BLaER1 (cell line): ENCODE data around the gene CCNY.
A peak's percentile ranks its signal among the peaks of the same experiment; 100 is the strongest.

ENCODE experiments used
- H3K27ac ChIP-seq: shearing (Covaris generic); formaldehyde crosslinking; 2 replicates; pipeline ENCODE4 v1.8.1; 2022
- H3K27me3 ChIP-seq: shearing (Covaris generic); formaldehyde crosslinking; 2 replicates; pipeline ENCODE4 v1.8.1; 2022
- H3K36me3 ChIP-seq: shearing (Covaris generic); formaldehyde crosslinking; 2 replicates; pipeline ENCODE4 v1.8.1; 2022
- H3K4me1 ChIP-seq: shearing (Covaris generic); formaldehyde crosslinking; 2 replicates; pipeline ENCODE4 v1.8.1; 2022
- H3K4me2 ChIP-seq: shearing (Covaris generic); formaldehyde crosslinking; 2 replicates; pipeline ENCODE4 v1.8.1; 2022
- H3K4me3 ChIP-seq: shearing (Covaris generic); formaldehyde crosslinking; 2 replicates; pipeline ENCODE4 v1.8.1; 2022
- H3K9ac ChIP-seq: shearing (Covaris generic); formaldehyde crosslinking; 2 replicates; pipeline ENCODE4 v1.8.1; 2022
- H3K9me3 ChIP-seq: shearing (Covaris generic); formaldehyde crosslinking; 2 replicates; pipeline ENCODE4 v1.8.1; 2022
- H4K20me1 ChIP-seq: shearing (Covaris generic); formaldehyde crosslinking; 2 replicates; pipeline ENCODE4 v1.8.1; 2022
- Cebpa-rat ChIP-seq: shearing (Covaris generic); IDR thresholded peaks from 2 replicates; pipeline ENCODE4 v1.8.1; 2022

The CCNY gene

DNA sequence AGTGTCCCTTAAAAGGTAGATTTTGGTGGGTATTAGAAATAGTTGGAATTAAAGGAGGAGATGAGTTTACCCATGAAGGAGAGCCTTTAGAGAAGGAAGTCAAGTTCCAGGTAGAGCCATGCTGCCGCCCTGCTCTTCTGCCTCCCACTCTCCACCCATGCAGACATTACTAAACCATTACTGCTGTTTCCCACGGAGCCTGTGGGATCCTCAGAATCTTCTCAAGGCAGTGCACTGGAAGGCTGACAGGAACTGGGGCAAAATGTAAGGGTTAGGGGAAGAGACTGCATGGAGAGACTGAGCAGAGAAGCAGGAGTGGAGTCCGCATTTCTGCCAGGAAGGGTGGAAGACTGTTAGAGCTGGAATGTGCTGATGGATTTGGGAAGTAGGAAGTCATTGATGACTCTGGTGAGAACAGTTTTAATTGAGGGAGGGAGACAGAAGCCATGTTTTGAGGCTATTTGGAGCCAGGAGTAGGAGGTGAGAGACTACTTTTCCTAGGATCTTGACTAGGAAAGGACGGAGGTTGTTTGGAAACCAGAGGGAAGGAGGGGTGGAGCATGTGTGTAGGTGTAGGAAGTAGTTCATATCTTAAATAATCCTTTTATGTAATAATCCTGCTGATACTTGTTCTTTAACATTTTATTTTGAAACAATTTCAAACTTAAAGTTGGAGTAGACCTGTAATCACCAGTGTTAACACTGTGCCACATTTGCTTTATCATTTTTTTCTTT lies 109.0 kb downstream of the CCNY start:
- no peaks in the 10 kb centered on the region for H3K27me3 ChIP-seq
- H3K27ac ChIP-seq: peak overlapping the region; percentile 85
- H3K4me1 ChIP-seq: peaks cover 57% of the 10 kb centered on the region
- H3K4me2 ChIP-seq: peak overlapping the region; percentile 83
- peaks cover 6% of the 10 kb centered on the region for H4K20me1 ChIP-seq
- H3K36me3 ChIP-seq: peaks cover 32% of the 10 kb centered on the region
- peak overlapping the region; percentile 73 for H3K9ac ChIP-seq
- no peak for TF ChIP-seq Cebpa-rat
- H3K4me3 ChIP-seq: peak overlapping the region; percentile 49
- H3K9me3 ChIP-seq: peaks cover 52% of the 10 kb centered on the region

- Histone ChIP-seq H3K27me3 (no peaks in the 10 kb centered on the region), H3K36me3 (peaks cover 28% of the 10 kb centered on the region), H3K4me3 (0 out of 2 replicates have a peak overlapping the region, but pooled peaks have one; percentile 49), H3K9ac (peak overlapping the region; percentile 73), H3K4me1 (peaks cover 68% of the 10 kb centered on the region), H4K20me1 (peaks cover 17% of the 10 kb centered on the region), H3K9me3 (peaks cover 40% of the 10 kb centered on the region), H3K4me2 (peak overlapping the region; percentile 83), H3K27ac (peak overlapping the region; percentile 85)
- no peak for TF ChIP-seq Cebpa-rat
These were observed 110.1 kb downstream of the CCNY start for GRCh38 chr10:35446439-35446838.

DNA sequence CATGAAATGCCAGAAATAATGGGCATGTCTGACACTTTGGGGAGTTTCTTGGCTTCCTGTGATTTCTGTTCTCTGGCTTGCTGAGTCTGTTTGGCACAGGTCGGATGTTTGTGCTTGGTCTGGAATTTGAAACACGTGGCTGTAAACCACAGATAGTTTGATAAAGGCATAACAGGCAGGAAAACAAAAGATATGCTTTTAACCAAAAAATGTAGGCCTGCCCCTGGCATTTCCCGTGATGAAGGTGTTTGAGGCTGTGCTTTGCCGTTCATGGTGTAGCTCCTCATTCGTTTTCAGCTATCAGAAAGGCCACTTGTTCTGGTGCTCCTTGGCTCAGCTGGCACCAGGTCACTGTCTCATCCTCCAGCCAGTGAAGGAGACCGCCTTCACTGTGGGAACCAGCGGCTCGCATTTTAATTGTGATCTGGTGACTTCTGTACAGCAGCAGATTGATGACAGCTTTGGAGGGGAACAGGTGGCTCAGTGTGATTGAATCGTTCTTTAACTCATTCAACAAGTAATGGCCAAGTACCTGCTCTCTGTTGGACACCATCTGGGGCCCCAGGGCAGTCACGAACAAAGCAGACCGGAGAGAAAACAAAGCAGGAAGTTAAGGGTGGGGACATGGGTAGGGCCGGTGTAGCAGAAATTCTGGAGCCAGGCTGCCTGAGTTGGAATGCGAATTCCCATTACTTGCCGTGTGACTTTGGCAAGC lies 111.5 kb downstream of the CCNY start:
- H3K27ac ChIP-seq: peak overlapping the region; percentile 68
- peaks cover 72% of the 10 kb centered on the region for H3K4me1 ChIP-seq
- H3K9ac ChIP-seq: peak overlapping the region; percentile 50; the same call in 1 of the 2 replicates
- peaks cover 27% of the 10 kb centered on the region for H3K9me3 ChIP-seq
- TF ChIP-seq Cebpa-rat: no peak
- peaks cover 19% of the 10 kb centered on the region for H3K36me3 ChIP-seq
- H3K27me3 ChIP-seq: no peaks in the 10 kb centered on the region
- H4K20me1 ChIP-seq: peaks cover 27% of the 10 kb centered on the region
- H3K4me2 ChIP-seq: peak overlapping the region; percentile 83
- no peak overlapping the region for H3K4me3 ChIP-seq

GRCh38 chr10:35448687-35449662 lies 112.7 kb downstream of the CCNY start:
- TF ChIP-seq Cebpa-rat: no peak
- Histone ChIP-seq H3K9me3 (peaks cover 16% of the 10 kb centered on the region), H3K4me1 (peaks cover 72% of the 10 kb centered on the region), H3K27me3 (no peaks in the 10 kb centered on the region), H3K27ac (peak overlapping the region; percentile 68), H3K9ac (no peak overlapping the region), H4K20me1 (peaks cover 28% of the 10 kb centered on the region), H3K4me3 (no peak overlapping the region), H3K4me2 (peak overlapping the region; percentile 83), H3K36me3 (peaks cover 12% of the 10 kb centered on the region)

GRCh38 chr10:35449944-35450343 lies 113.6 kb downstream of the CCNY start:
- H3K4me1 ChIP-seq: peaks cover 78% of the 10 kb centered on the region
- H3K4me3 ChIP-seq: no peak overlapping the region
- H3K4me2 ChIP-seq: peak overlapping the region; percentile 83
- peaks cover 37% of the 10 kb centered on the region for H4K20me1 ChIP-seq
- peaks cover 12% of the 10 kb centered on the region for H3K36me3 ChIP-seq
- H3K27ac ChIP-seq: peak overlapping the region; percentile 68
- no peaks in the 10 kb centered on the region for H3K27me3 ChIP-seq
- peak overlapping the region; percentile 17; the same call in 1 of the 2 replicates for H3K9ac ChIP-seq
- H3K9me3 ChIP-seq: peaks cover 6% of the 10 kb centered on the region
- no peak for TF ChIP-seq Cebpa-rat

- H3K36me3 ChIP-seq: peaks cover 11% of the 10 kb centered on the region
- no peaks in the 10 kb centered on the region for H3K27me3 ChIP-seq
- no peak overlapping the region for H3K9ac ChIP-seq
- no peaks in the 10 kb centered on the region; the same call in 1 of the 2 replicates for H3K9me3 ChIP-seq
- 0 out of 2 replicates have a peak overlapping the region, but pooled peaks have one; percentile 68 for H3K27ac ChIP-seq
- H3K4me2 ChIP-seq: peak overlapping the region; percentile 83
- no peak overlapping the region for H3K4me3 ChIP-seq
- H3K4me1 ChIP-seq: peaks cover 77% of the 10 kb centered on the region
- no peak for TF ChIP-seq Cebpa-rat
- H4K20me1 ChIP-seq: peaks cover 51% of the 10 kb centered on the region
These were observed 115.1 kb downstream of the CCNY start for GRCh38 chr10:35451151-35452016.

- Histone ChIP-seq H3K4me2 (no peak overlapping the region), H3K9me3 (no peaks in the 10 kb centered on the region; the same call in 1 of the 2 replicates), H3K27me3 (no peaks in the 10 kb centered on the region), H3K36me3 (peaks cover 11% of the 10 kb centered on the region), H3K9ac (no peak overlapping the region), H3K4me1 (peaks cover 77% of the 10 kb centered on the region), H4K20me1 (peaks cover 59% of the 10 kb centered on the region), H3K27ac (no peak overlapping the region), H3K4me3 (no peak overlapping the region)
- no peak for TF ChIP-seq Cebpa-rat
These were observed 115.9 kb downstream of the CCNY start for GRCh38 chr10:35452171-35452570.

- peaks cover 11% of the 10 kb centered on the region for H3K36me3 ChIP-seq
- TF ChIP-seq Cebpa-rat: no peak
These were observed 116.5 kb downstream of the CCNY start for GRCh38 chr10:35452847-35453246.

More at GRCh38 chr10:35452847-35453246, 116.5 kb downstream of the CCNY start:
- no peak overlapping the region for H3K4me3 ChIP-seq
- peaks cover 74% of the 10 kb centered on the region for H3K4me1 ChIP-seq
- no peak overlapping the region for H3K4me2 ChIP-seq
- no peak overlapping the region for H3K27ac ChIP-seq
- H4K20me1 ChIP-seq: peaks cover 65% of the 10 kb centered on the region
- no peaks in the 10 kb centered on the region; the same call in 1 of the 2 replicates for H3K9me3 ChIP-seq
- H3K9ac ChIP-seq: no peak overlapping the region
- H3K27me3 ChIP-seq: no peaks in the 10 kb centered on the region
